ENCODE data around the gene MS4A4E.
"Not testable (repeated sequence)": the region's sequence is repeated elsewhere in the genome, so short reads cannot be mapped to it uniquely, and the experiment has no call there.

The MS4A4E gene

DNA sequence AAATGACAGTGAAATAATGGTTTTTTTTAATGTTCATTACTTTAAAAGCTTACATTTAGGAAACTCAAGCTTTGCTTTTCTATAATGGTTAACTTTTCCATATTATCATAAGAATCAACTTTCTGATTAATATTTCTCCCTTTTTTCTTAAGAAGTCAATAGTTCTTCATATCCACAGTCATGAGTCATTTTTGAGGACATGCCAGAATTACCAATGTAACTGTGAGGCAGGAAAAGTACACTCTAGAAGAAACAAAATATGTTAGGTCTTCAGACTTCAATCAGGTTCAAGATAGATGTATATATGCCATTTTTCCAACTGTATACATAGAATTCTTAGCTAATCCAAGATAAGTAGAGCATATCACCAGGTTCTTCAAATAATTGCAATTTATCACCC is 70.9 kb downstream of the MS4A4E start:
- DNase-seq (ENCODE audit: low read depth in 2 of 2), result no peak

DNA sequence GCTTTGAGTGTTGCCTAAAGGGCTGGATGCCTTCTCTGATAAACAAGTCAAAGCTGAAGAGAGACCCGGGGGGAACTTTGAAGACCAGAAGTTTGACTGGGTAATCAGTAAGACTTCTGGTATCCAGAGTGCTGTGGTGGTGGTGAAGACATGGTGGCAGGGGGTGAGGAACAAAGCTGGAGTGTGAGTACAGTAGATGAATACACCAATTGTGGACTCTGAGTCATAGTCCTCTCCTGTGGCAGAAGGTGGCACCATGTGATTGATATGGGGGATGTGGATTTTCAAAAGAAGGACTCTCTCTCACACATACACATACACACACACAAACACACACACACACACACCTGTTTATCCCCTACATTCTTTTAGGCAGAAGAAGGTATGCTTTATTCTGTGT is 72.4 kb downstream of the MS4A4E start:
- no peak for DNase-seq (ENCODE audit: low read depth in 2 of 2)

GRCh38 chr11:60169264-60169915 is 73.5 kb downstream of the MS4A4E start:
- DNase-seq (ENCODE audit: low read depth in 2 of 2), result no peak

- no peak for DNase-seq (ENCODE audit: low read depth in 2 of 2)
Measured at GRCh38 chr11:60168306-60168705, 74.6 kb downstream of the MS4A4E start.

GRCh38 chr11:60165951-60166350 is 77.0 kb downstream of the MS4A4E start:
- DNase-seq (ENCODE audit: low read depth in 2 of 2), result no peak

DNA sequence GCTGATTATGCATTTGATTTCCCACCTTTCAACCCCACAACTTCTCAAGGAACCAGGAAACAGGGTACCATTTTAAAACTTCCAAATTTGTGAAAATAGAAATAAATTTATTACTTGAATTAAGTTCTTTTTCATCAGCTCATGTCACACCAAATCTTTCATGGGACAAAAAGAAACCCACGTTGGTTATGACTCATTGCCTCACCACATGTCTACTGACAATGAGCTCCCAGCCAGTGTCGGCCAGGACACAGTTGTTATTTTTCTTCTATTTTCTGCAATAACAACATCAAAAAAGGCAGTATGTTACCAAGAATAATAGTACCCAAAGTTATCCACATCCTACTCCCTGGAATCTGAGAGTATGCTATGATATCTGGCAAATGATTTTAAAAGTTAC is 77.4 kb downstream of the MS4A4E start:
- DNase-seq (ENCODE audit: low read depth in 2 of 2), result no peak

DNA sequence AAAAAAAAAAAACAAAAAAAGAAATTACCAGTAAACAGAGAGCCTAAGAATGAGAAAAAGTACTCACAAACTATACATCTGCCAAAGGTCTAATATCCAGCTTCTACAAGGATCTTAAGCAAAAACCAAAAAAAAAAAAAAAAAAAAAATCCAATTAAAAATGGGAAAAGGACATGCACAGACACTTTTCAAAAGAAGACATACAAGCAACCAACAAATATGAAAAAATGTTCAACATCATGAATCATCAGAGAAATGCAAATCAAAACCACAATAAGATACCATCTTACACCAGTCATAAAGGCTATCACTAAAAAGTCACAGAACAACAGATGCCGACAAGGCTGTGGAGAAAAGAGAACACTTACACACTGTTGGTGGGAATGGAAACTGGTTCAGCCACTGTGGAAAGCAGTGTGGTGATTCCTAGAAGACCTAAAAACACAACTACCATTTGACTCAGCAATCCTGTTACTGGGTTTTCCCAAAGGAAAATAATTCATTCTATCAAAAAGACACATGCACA is 78.3 kb downstream of the MS4A4E start:
- no peak for DNase-seq (ENCODE audit: low read depth in 2 of 2)

DNA sequence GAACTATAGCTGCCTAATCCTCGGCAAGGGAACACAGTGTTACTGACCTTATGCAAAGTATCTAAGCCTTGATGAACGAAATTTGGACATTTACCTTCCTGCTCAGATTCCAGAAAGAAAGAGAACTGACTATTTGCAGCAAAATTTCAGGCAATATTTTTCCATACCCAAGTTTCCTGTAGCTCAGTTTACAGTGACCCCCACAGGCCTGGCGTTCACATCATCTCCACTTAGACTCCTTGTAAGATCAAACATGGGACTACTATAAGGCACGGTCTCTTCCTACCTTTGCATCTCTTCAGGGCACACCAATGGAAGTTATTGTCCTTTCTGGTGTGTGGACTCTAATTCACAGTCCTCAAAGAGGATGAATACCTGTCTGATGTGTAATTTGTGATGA is 81.2 kb downstream of the MS4A4E start:
- DNase-seq (ENCODE audit: low read depth in 2 of 2), result no peak

DNA sequence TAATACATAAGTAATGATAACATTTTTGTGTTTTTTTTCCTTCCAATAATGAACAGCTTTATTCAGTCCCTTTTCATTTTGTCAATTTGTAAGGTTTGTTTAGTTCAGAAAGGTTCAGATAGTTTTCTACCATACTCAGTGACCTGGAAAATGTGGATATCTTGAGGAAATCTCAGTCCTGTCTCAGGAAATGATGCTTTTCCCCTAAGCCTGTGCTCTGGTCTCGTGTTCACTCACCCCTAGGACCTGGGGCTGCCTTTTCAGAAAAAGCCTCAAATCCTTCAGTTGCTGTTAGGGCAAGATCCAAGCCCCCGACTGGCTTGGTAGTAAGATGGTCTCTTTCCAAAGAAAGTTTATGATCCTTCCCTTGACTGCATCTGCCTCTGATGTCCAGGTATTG is 81.8 kb downstream of the MS4A4E start:
- DNase-seq (ENCODE audit: low read depth in 2 of 2), result no peak

DNA sequence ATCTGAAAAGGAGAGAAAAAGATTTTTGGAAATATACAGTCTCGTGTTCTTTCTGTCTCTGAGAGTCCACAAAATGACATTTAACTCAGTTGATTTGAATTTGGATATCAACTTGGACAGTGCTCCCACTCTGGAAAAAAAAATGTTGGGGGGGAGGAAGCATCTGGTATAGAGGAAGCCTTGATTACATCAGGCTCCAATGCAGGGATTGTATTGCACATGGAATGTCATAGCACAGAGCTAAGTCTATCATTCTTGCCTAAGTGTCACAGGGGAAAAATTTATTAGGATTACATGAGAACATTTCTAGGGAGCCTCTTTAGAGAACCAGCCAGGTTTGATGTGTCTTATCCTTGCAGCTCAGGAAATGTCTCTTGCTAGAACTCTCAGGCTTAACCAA is 83.1 kb downstream of the MS4A4E start:
- DNase-seq (ENCODE audit: low read depth in 2 of 2), result no peak

DNA sequence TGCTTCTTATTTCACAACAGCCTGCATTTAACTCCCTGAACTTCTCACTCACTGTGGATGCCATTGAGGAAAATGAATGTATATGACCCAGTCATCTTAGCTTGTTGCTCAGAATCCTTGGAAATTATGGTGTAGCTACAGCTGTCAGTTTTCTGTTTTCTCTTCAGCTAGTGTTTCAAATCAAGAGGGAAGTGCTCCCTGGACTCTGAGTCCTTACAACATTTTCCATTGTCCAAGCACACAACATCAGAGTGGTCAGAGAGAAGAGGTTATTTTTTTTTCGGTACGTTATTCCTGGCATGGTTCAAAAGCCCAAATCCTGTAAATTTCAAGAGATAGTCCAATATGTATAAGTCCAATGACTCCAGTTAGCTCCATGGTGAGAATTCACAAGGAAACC is 83.7 kb downstream of the MS4A4E start:
- no peak for DNase-seq (ENCODE audit: low read depth in 2 of 2)

GRCh38 chr11:60158636-60159035 is 84.3 kb downstream of the MS4A4E start:
- DNase-seq (ENCODE audit: low read depth in 2 of 2), result no peak

DNA sequence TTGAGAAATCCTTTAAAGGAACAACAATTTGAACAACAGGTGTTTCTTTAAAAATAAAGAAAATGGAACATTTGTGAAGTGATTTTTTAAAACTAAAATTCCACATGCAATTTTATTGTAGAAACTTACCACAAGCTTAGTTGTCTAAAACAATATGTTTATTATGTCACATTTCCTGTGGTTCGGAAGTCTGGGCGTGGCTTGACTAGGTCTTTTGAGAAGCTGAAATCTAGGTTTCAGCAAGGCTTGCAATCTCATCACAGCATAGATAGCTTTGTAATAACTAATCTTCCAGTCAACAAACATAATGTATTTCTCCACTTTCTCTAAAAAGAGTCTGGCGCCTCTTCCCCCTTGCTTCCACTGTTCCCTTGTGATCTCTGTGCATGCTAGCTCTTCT is 87.0 kb downstream of the MS4A4E start:
- DNase-seq (ENCODE audit: low read depth in 2 of 2), result no peak

DNA sequence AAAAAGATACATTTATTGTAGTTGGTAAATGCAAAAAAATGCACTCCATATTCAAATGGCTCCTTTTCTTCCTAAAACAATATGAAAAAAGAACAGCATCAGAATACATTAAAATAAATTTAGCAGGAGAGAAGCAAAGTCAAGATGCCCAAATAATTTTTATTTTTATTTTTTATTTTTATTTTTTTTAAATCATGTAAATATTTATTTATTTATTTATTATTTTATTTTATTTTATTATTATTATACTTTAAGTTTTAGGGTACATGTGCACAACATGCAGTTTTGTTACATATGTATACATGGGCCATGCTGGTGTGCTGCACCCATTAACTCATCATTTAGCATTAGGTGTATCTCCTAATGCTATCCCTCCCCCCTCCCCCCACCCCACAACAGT is 90.2 kb downstream of the MS4A4E start:
- DNase-seq (ENCODE audit: low read depth in 2 of 2), result not testable (repeated sequence)

GRCh38 chr11:60150279-60150678 is 92.7 kb downstream of the MS4A4E start:
- no peak for DNase-seq (ENCODE audit: low read depth in 2 of 2)

All from stimulated activated CD4-positive, alpha-beta T cell treated with anti-CD3 and anti-CD28 coated beads, Interleukin-1b, Interleukin-23, amount 100 ng/mL, for 1 hour (primary cell).